Activated naive CD4-positive, alpha-beta T cell treated with anti-CD3 and anti-CD28 coated beads for 36 hours (primary cell): Measurements from ENCODE around the gene FCER1G. TPM values are rescaled to one million over a fixed set of nuclear protein-coding genes. Genes with fewer than 3 reads are reported as not detected.

Source experiments
- CTCF ChIA-PET: fragments of 350-600 bp; sonication (Branson Sonifier 250); formaldehyde crosslinking; loops from one replicate; lab custom pipeline; 2021; ENCODE audit warnings: antibody characterized with exemption; lab: Charles Lee
- DNase-seq: peaks from one replicate; pipeline ENCODE4 v3.0.0-alpha.2; 2020
- H3K27ac Mint-ChIP-seq: one replicate; pipeline ENCODE4 v1.8.0; 2021; ENCODE audit warnings: mild to moderate bottlenecking, mixed read lengths
- H3K27me3 Mint-ChIP-seq: one replicate; pipeline ENCODE4 v1.8.0; 2021; ENCODE audit warnings: low read depth, mixed read lengths
- H3K36me3 Mint-ChIP-seq: one replicate; pipeline ENCODE4 v1.8.0; 2021; ENCODE audit warnings: low read depth, mixed read lengths
- H3K4me1 Mint-ChIP-seq: one replicate; pipeline ENCODE4 v1.8.0; 2021; ENCODE audit warnings: low read depth, mixed read lengths
- H3K4me3 Mint-ChIP-seq: one replicate; pipeline ENCODE4 v1.8.0; 2021; ENCODE audit warnings: mild to moderate bottlenecking, moderate library complexity, mixed read lengths
- H3K9me3 Mint-ChIP-seq: one replicate; pipeline ENCODE4 v1.8.0; 2021; ENCODE audit warnings: mixed read lengths
- intact Hi-C: fragments of 100-400 bp; cut with micrococcal nuclease; formaldehyde crosslinking; loops from one replicate; pipeline ENCODE4 v1.15.1; 2023
- total RNA-seq, 2 experiments: library from RNA; stranded (reverse); gene quantifications; one replicate each; pipeline ENCODE4 v1.2.3, GENCODE V29; 2021

FCER1G gene
- total RNA-seq, result 1 to 10 TPM in 1 of 2 experiments, under 1 TPM in 1; 0.74 to 1.6 TPM

GRCh38 chr1:161215076-161215475 lies at the start of gene FCER1G:
Gene FCER1G, plus strand, starts transcription at chr1:161215295. Its CDS starts 27 bp downstream, at chr1:161215322.
- H3K4me1 Mint-ChIP-seq, result peaks cover 44% of the 10 kb centered on the region
- DNase-seq, result no peak
- intact Hi-C loops, result no loop called here
- H3K27ac Mint-ChIP-seq, result no peak within 1 kb of the TSS
- no peaks in the 10 kb centered on the region for H3K27me3 Mint-ChIP-seq
- no peak within 1 kb of the TSS for H3K4me3 Mint-ChIP-seq
- peaks cover 36% of the 10 kb centered on the region for H3K36me3 Mint-ChIP-seq
- CTCF ChIA-PET, result interaction anchor here (3.1 kb wide), 1 partner anchor 11 kb away, joined by 20 read pairs; the partner anchor contains the start of gene TOMM40L
- no peaks in the 10 kb centered on the region for H3K9me3 Mint-ChIP-seq

GRCh38 chr1:161165742-161166668 lies 49.1 kb upstream of the FCER1G start, which contains the start of gene PPOX:
Gene PPOX, plus strand, starts transcription at chr1:161166426. Its CDS starts 422 bp downstream, at chr1:161166848.
- CTCF ChIA-PET, result interaction anchor here (0.6 to 3.8 kb wide), 27 partner anchors 8 to 216 kb away, joined by 3 to 22 read pairs (median 4); partner anchors contain the start of genes B4GALT3, DEDD, NDUFS2 and TOMM40L
- H3K27ac Mint-ChIP-seq, result peak within 1 kb of the TSS; percentile 87
- H3K4me1 Mint-ChIP-seq, result peaks cover 49% of the 10 kb centered on the region
- intact Hi-C loops, result loop anchor here (1.0 to 5.0 kb wide), 7 partner anchors 11 to 216 kb away; partner anchors contain the start of genes B4GALT3, DEDD and NDUFS2
- no peaks in the 10 kb centered on the region for H3K9me3 Mint-ChIP-seq
- peaks cover 17% of the 10 kb centered on the region for H3K36me3 Mint-ChIP-seq
- H3K27me3 Mint-ChIP-seq, result no peaks in the 10 kb centered on the region
- H3K4me3 Mint-ChIP-seq, result peak within 1 kb of the TSS; percentile 87
- DNase-seq, result peak; percentile 97

GRCh38 chr1:161166669-161167548 lies 48.2 kb upstream of the FCER1G start:
- intact Hi-C loops, result loop anchor here (1.0 to 5.0 kb wide), 7 partner anchors 10 to 215 kb away; partner anchors contain the start of genes B4GALT3, DEDD and NDUFS2
- Mint-ChIP-seq H3K4me3 (peak overlapping the region; percentile 87), H3K36me3 (peaks cover 17% of the 10 kb centered on the region)

GRCh38 chr1:161168906-161169305 lies 46.2 kb upstream of the FCER1G start:
- H3K9me3 Mint-ChIP-seq, result no peaks in the 10 kb centered on the region
- peaks cover 16% of the 10 kb centered on the region for H3K36me3 Mint-ChIP-seq
- CTCF ChIA-PET, result interaction anchor here (0.6 to 0.8 kb wide), 2 partner anchors 11 to 12 kb away, joined by 3 read pairs; no protein-coding TSS in a partner anchor
- H3K4me1 Mint-ChIP-seq, result peaks cover 34% of the 10 kb centered on the region
- H3K27me3 Mint-ChIP-seq, result no peaks in the 10 kb centered on the region
- no peak overlapping the region for H3K4me3 Mint-ChIP-seq
- H3K27ac Mint-ChIP-seq, result no peak overlapping the region
- intact Hi-C loops, result loop anchor here (5.0 kb wide), 1 partner anchor 213 kb away; no protein-coding TSS in a partner anchor
- no peak for DNase-seq

More at GRCh38 chr1:161166669-161167548, 48.2 kb upstream of the FCER1G start:
- CTCF ChIA-PET, result interaction anchor here (0.8 to 3.8 kb wide), 15 partner anchors 9 to 216 kb away, joined by 3 to 22 read pairs (median 8); partner anchors contain the start of genes B4GALT3, DEDD, TOMM40L and UFC1
- no peaks in the 10 kb centered on the region for H3K9me3 Mint-ChIP-seq
- DNase-seq, result no peak
- peak overlapping the region; percentile 87 for H3K27ac Mint-ChIP-seq
- no peaks in the 10 kb centered on the region for H3K27me3 Mint-ChIP-seq
- H3K4me1 Mint-ChIP-seq, result peaks cover 43% of the 10 kb centered on the region

- intact Hi-C loops, result no loop called here
- no peak overlapping the region for H3K4me3 Mint-ChIP-seq
- no peak for DNase-seq
- no peaks in the 10 kb centered on the region for H3K27me3 Mint-ChIP-seq
- peaks cover 20% of the 10 kb centered on the region for H3K36me3 Mint-ChIP-seq
- H3K27ac Mint-ChIP-seq, result peak overlapping the region; percentile 10
- peaks cover 41% of the 10 kb centered on the region for H3K4me1 Mint-ChIP-seq
- H3K9me3 Mint-ChIP-seq, result no peaks in the 10 kb centered on the region
- CTCF ChIA-PET, result interaction anchor here (1.0 kb wide), 1 partner anchor 9 kb away, joined by 4 read pairs; no protein-coding TSS in a partner anchor
These were observed 43.9 kb upstream of the FCER1G start for GRCh38 chr1:161171191-161171590.

GRCh38 chr1:161171696-161172095 lies 43.4 kb upstream of the FCER1G start:
- Mint-ChIP-seq H3K4me3 (no peak overlapping the region), H3K36me3 (peaks cover 23% of the 10 kb centered on the region), H3K27me3 (no peaks in the 10 kb centered on the region), H3K4me1 (peaks cover 46% of the 10 kb centered on the region), H3K27ac (no peak overlapping the region), H3K9me3 (no peaks in the 10 kb centered on the region)
- intact Hi-C loops, result no loop called here
- DNase-seq, result no peak
- CTCF ChIA-PET, result interaction anchor here (1.0 to 1.1 kb wide), 2 partner anchors 10 to 55 kb away, joined by 4 to 5 read pairs; partner anchors contain the start of gene TOMM40L

GRCh38 chr1:161172349-161172748 lies 42.7 kb upstream of the FCER1G start:
- H3K36me3 Mint-ChIP-seq, result peaks cover 23% of the 10 kb centered on the region
- no peaks in the 10 kb centered on the region for H3K9me3 Mint-ChIP-seq
- CTCF ChIA-PET, result interaction anchor here (1.1 kb wide), 1 partner anchor 54 kb away, joined by 5 read pairs; the partner anchor contains the start of gene TOMM40L
- H3K4me3 Mint-ChIP-seq, result no peak overlapping the region
- peak overlapping the region; percentile 43 for H3K27ac Mint-ChIP-seq
- intact Hi-C loops, result no loop called here
- H3K4me1 Mint-ChIP-seq, result peaks cover 40% of the 10 kb centered on the region
- no peaks in the 10 kb centered on the region for H3K27me3 Mint-ChIP-seq
- no peak for DNase-seq

- no peaks in the 10 kb centered on the region for H3K9me3 Mint-ChIP-seq
- H3K27me3 Mint-ChIP-seq, result no peaks in the 10 kb centered on the region
- H3K36me3 Mint-ChIP-seq, result peaks cover 23% of the 10 kb centered on the region
These were observed 42.2 kb upstream of the FCER1G start for GRCh38 chr1:161172776-161173376.

GRCh38 chr1:161173711-161174110 lies 41.4 kb upstream of the FCER1G start:
- Mint-ChIP-seq H3K27ac (peak overlapping the region; percentile 48), H3K36me3 (peaks cover 23% of the 10 kb centered on the region), H3K9me3 (no peaks in the 10 kb centered on the region), H3K27me3 (no peaks in the 10 kb centered on the region), H3K4me3 (no peak overlapping the region), H3K4me1 (peaks cover 42% of the 10 kb centered on the region)
- CTCF ChIA-PET, result interaction anchor here (0.7 kb wide), 1 partner anchor 176 kb away, joined by 3 read pairs; no protein-coding TSS in a partner anchor
- no peak for DNase-seq
- intact Hi-C loops, result no loop called here

More at GRCh38 chr1:161172776-161173376, 42.2 kb upstream of the FCER1G start:
- no peak overlapping the region for H3K4me3 Mint-ChIP-seq
- no peak for DNase-seq
- CTCF ChIA-PET, result interaction anchor here (1.1 kb wide), 1 partner anchor 53 kb away, joined by 5 read pairs; the partner anchor contains the start of gene TOMM40L
- H3K4me1 Mint-ChIP-seq, result peaks cover 42% of the 10 kb centered on the region
- peak overlapping the region; percentile 48 for H3K27ac Mint-ChIP-seq
- intact Hi-C loops, result no loop called here

GRCh38 chr1:161174911-161175310 lies 40.2 kb upstream of the FCER1G start:
- Mint-ChIP-seq H3K4me1 (peaks cover 42% of the 10 kb centered on the region), H3K36me3 (peaks cover 23% of the 10 kb centered on the region), H3K4me3 (no peak overlapping the region), H3K9me3 (no peaks in the 10 kb centered on the region), H3K27me3 (no peaks in the 10 kb centered on the region), H3K27ac (no peak overlapping the region)
- CTCF ChIA-PET, result interaction anchor here (3.3 kb wide), 1 partner anchor 9 kb away, joined by 20 read pairs; the partner anchor contains the start of gene PPOX
- no peak for DNase-seq
- intact Hi-C loops, result no loop called here
